PC-3 (cell line): ENCODE measurements around the gene BNIP3. TPM values are rescaled to one million over a fixed set of nuclear protein-coding genes. Genes with fewer than 3 reads are reported as not detected.
A peak's percentile ranks its signal among the peaks of the same experiment; 100 is the strongest.

Source experiments
- ATAC-seq: fragments of 200-7000 bp; cut with Tn5 transposase; 2 replicates; pipeline ENCODE4 v1.9.1; 2020; ENCODE audit warnings: mild to moderate bottlenecking, moderate library complexity
- BruUV-seq: library from RNA; stranded (reverse); fragments of 400-500 nt; replicated peaks from 2 replicates; lab custom pipeline; 2021; lab: Mats Ljungman, UMichigan
- CTCF ChIA-PET: fragments of 300-600 bp; sonication (Branson Sonifier 250); formaldehyde crosslinking; loops from one replicate; lab custom pipeline; 2022; ENCODE audit warnings: antibody characterized with exemption; lab: Charles Lee
- POLR2A ChIA-PET: fragments of 300-600 bp; sonication (Branson Sonifier 250); formaldehyde crosslinking; loops from one replicate; lab custom pipeline; 2022; ENCODE audit warnings: antibody characterized with exemption; ENCODE audit not compliant: unreplicated experiment; lab: Charles Lee
- DNase-seq: peaks from one replicate; pipeline ENCODE4 v3.0.0-alpha.2; 2015
- H2AFZ ChIP-seq: fragments of 300-600 bp; sonication (generic); 2 replicates; pipeline ENCODE4 v1.6.0; 2016; ENCODE audit warnings: antibody characterized with exemption, low read length
- H3F3A ChIP-seq: fragments of 300-600 bp; sonication (generic); one replicate; pipeline ENCODE4 v1.6.0; 2017; ENCODE audit warnings: antibody characterized with exemption, low read length, control low read depth, mild to moderate bottlenecking; ENCODE audit not compliant: unreplicated experiment
- H3K27ac ChIP-seq: fragments of 300-600 bp; sonication (generic); 2 replicates; pipeline ENCODE4 v1.5.1; 2016; ENCODE audit warnings: mild to moderate bottlenecking, low read length
- H3K27me3 ChIP-seq: fragments of 300-600 bp; sonication (generic); 2 replicates; pipeline ENCODE4 v1.6.1; 2016; ENCODE audit warnings: low read length, mixed read lengths
- H3K36me3 ChIP-seq: fragments of 300-600 bp; sonication (generic); 2 replicates; pipeline ENCODE4 v1.6.1; 2016; ENCODE audit warnings: low read depth, mixed run types, low read length, mixed read lengths
- H3K4me1 ChIP-seq: fragments of 300-600 bp; sonication (generic); 2 replicates; pipeline ENCODE4 v1.5.1; 2016; ENCODE audit warnings: low read length; ENCODE audit not compliant: insufficient read depth
- H3K4me2 ChIP-seq: fragments of 300-600 bp; sonication (generic); 2 replicates; pipeline ENCODE4 v1.6.0; 2016; ENCODE audit warnings: low read length
- H3K4me3 ChIP-seq: fragments of 300-600 bp; sonication (generic); 2 replicates; pipeline ENCODE4 v1.5.1; 2016; ENCODE audit warnings: mild to moderate bottlenecking, low read length, mixed read lengths
- H3K79me2 ChIP-seq: fragments of 300-600 bp; sonication (generic); 2 replicates; pipeline ENCODE4 v1.6.1; 2017; ENCODE audit warnings: low read length, mixed read lengths
- H3K9ac ChIP-seq: fragments of 300-600 bp; sonication (generic); 2 replicates; pipeline ENCODE4 v1.6.0; 2016; ENCODE audit warnings: mild to moderate bottlenecking, low read length
- H3K9me2 ChIP-seq: fragments of 300-600 bp; sonication (generic); replicated peaks from 2 replicates; pipeline ENCODE4 v1.6.1; 2016; ENCODE audit warnings: mixed run types, low read length, mixed read lengths
- H3K9me3 ChIP-seq: fragments of 300-600 bp; sonication (generic); 2 replicates; pipeline ENCODE4 v1.6.1; 2016; ENCODE audit warnings: low read length, mixed read lengths
- H4K20me1 ChIP-seq: fragments of 300-600 bp; sonication (generic); 2 replicates; pipeline ENCODE4 v1.6.1; 2016; ENCODE audit warnings: low read length, mixed read lengths
- EZH2 ChIP-seq: fragments of 300-600 bp; sonication (generic); IDR thresholded peaks from one replicate; pipeline ENCODE4 v1.6.1; 2017; ENCODE audit warnings: antibody characterized with exemption, mild to moderate bottlenecking, low read length; ENCODE audit not compliant: unreplicated experiment
- EZH2phosphoT487 ChIP-seq: fragments of 300-600 bp; sonication (generic); IDR thresholded peaks from 2 replicates; pipeline ENCODE4 v1.6.1; 2018; ENCODE audit warnings: mild to moderate bottlenecking, antibody characterized with exemption, low read length, borderline replicate concordance
- intact Hi-C: fragments of 100-400 bp; cut with micrococcal nuclease; formaldehyde crosslinking; loops from 2 replicates; pipeline ENCODE4 v1.9.0; 2023
- total RNA-seq: library from RNA; depleted of rRNA; stranded (reverse); fragments of >200 nt; gene quantifications from 2 replicates; pipeline ENCODE4 v1.2.3, GENCODE V29; 2014
- TF ChIP-seq, protein P1 (sequence below): fragments of 300-600 bp; sonication (generic); conservative IDR thresholded peaks from 2 replicates; pipeline ENCODE4 v1.5.1; 2017; ENCODE audit warnings: antibody characterized with exemption, low read depth, mild to moderate bottlenecking, low read length

BNIP3 gene
- total RNA-seq, 1 experiment from 2014 or later, result 225 TPM

DNA sequence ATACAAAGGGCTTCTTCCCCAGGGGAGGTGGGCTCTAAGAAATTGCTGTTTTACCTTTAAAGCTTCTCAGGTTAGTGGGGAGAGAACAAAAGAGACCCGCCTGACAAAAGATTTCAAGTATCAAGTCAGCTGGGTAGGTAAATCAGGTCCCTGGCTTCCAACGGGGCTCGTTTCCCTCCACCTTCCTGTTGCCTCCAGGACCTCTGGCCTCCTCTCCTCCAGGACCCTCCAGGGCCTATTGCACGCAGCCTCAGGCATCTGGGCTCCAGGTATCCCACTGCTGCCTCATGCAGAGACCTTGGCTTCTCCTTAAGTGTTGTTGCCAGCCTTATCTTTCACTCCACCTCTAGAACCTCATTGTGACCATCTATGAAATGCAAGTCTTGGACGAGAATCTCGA, 2.9 kb downstream of the BNIP3 start:
- ATAC-seq (no peak), DNase-seq (no peak)
- peaks cover 66% of the 10 kb centered on the region for H4K20me1 ChIP-seq
- peaks cover 29% of the 10 kb centered on the region for H3K4me1 ChIP-seq
- no peaks in the 10 kb centered on the region for H3K27me3 ChIP-seq
- H3K36me3 ChIP-seq, result peaks cover 11% of the 10 kb centered on the region
- H3K9ac ChIP-seq, result no peak overlapping the region
- ChIA-PET POLR2A (no interaction called here), CTCF (no interaction called here)
- no TSS peak for BruUV-seq
- peak overlapping the region; percentile 85 for H3K4me2 ChIP-seq
- H3K79me2 ChIP-seq, result peaks cover 89% of the 10 kb centered on the region
- H3K9me3 ChIP-seq, result no peaks in the 10 kb centered on the region
- H3K4me3 ChIP-seq, result peak overlapping the region; percentile 92
- no peak overlapping the region for H3K27ac ChIP-seq
- H2AFZ ChIP-seq, result no peak overlapping the region
- H3K9me2 ChIP-seq, result no peaks in the 10 kb centered on the region
- H3F3A ChIP-seq, result no peaks in the 10 kb centered on the region
- TF ChIP-seq, protein P1, sequence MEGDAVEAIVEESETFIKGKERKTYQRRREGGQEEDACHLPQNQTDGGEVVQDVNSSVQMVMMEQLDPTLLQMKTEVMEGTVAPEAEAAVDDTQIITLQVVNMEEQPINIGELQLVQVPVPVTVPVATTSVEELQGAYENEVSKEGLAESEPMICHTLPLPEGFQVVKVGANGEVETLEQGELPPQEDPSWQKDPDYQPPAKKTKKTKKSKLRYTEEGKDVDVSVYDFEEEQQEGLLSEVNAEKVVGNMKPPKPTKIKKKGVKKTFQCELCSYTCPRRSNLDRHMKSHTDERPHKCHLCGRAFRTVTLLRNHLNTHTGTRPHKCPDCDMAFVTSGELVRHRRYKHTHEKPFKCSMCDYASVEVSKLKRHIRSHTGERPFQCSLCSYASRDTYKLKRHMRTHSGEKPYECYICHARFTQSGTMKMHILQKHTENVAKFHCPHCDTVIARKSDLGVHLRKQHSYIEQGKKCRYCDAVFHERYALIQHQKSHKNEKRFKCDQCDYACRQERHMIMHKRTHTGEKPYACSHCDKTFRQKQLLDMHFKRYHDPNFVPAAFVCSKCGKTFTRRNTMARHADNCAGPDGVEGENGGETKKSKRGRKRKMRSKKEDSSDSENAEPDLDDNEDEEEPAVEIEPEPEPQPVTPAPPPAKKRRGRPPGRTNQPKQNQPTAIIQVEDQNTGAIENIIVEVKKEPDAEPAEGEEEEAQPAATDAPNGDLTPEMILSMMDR, result no peak
- no peak for TF ChIP-seq EZH2
- TF ChIP-seq EZH2phosphoT487, result no peak
- intact Hi-C loops, result no loop called here

GRCh38 chr10:131978366-131978765, 3.4 kb downstream of the BNIP3 start:
- H3K4me1 ChIP-seq, result peaks cover 26% of the 10 kb centered on the region
- peak overlapping the region; percentile 85 for H3K4me2 ChIP-seq
- peaks cover 70% of the 10 kb centered on the region for H4K20me1 ChIP-seq
- no peak overlapping the region for H3K9ac ChIP-seq
- DNase-seq, result no peak
- POLR2A ChIA-PET, result no interaction called here
- H3K9me3 ChIP-seq, result no peaks in the 10 kb centered on the region
- intact Hi-C loops, result no loop called here
- no peak overlapping the region for H3K27ac ChIP-seq
- H3K27me3 ChIP-seq, result no peaks in the 10 kb centered on the region
- ATAC-seq, result no peak
- peaks cover 94% of the 10 kb centered on the region for H3K79me2 ChIP-seq
- CTCF ChIA-PET, result no interaction called here
- BruUV-seq, result no TSS peak
- no peak for TF ChIP-seq EZH2
- TF ChIP-seq, protein P1, result no peak
- no peak for TF ChIP-seq EZH2phosphoT487
- H3F3A ChIP-seq, result no peaks in the 10 kb centered on the region
- H3K9me2 ChIP-seq, result no peaks in the 10 kb centered on the region
- H2AFZ ChIP-seq, result no peak overlapping the region
- H3K36me3 ChIP-seq, result peaks cover 11% of the 10 kb centered on the region
- peak overlapping the region; percentile 92; the same call in 1 of the 2 replicates for H3K4me3 ChIP-seq

GRCh38 chr10:131977323-131978096, 4.2 kb downstream of the BNIP3 start:
- Histone ChIP-seq H2AFZ (no peak overlapping the region), H3F3A (no peaks in the 10 kb centered on the region), H3K27me3 (no peaks in the 10 kb centered on the region), H3K27ac (no peak overlapping the region), H3K4me3 (no peak overlapping the region), H3K79me2 (peaks cover 96% of the 10 kb centered on the region), H3K9me2 (no peaks in the 10 kb centered on the region), H3K4me2 (peak overlapping the region; percentile 85), H3K36me3 (peaks cover 11% of the 10 kb centered on the region), H3K9me3 (no peaks in the 10 kb centered on the region), H3K4me1 (peaks cover 18% of the 10 kb centered on the region), H3K9ac (no peak overlapping the region), H4K20me1 (peaks cover 77% of the 10 kb centered on the region)
- ChIA-PET POLR2A (no interaction called here), CTCF (no interaction called here)
- ATAC-seq, result no peak
- no peak for TF ChIP-seq EZH2phosphoT487
- no peak for DNase-seq
- no TSS peak for BruUV-seq
- intact Hi-C loops, result no loop called here
